Stromal cell of bone marrow (primary cell): ENCODE data around the gene SNX21.
"Not testable (repeated sequence)": the region's sequence is repeated elsewhere in the genome, so short reads cannot be mapped to it uniquely, and the experiment has no call there.

ENCODE experiments used
- DNase-seq: peaks from one replicate; pipeline ENCODE4 v3.0.0-alpha.2; 2012; ENCODE audit warnings: low read depth

Gene SNX21

DNA sequence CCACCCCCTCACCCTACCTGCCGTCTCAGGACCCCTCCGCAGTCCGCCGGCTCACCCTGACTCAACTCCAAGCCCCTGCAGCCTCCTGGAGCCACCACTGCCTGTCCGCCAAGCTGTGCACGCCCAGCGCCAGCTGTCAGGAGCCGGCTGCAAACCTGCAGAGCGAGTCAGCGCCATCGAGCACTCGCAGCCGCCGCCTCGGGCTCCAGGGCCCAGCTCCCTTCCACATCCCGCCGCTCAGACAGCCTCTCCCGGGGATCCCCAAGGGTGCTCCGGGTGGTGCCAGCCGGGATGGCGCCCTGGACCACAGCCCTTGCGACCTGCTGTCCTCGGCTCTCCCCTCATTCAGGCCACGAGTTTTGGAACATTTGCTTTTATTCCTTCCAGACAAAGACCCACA, 10.7 kb upstream of the SNX21 start:
- DNase-seq: no peak

- no peak for DNase-seq
Measured at GRCh38 chr20:45823949-45824835, 9.4 kb upstream of the SNX21 start.

DNA sequence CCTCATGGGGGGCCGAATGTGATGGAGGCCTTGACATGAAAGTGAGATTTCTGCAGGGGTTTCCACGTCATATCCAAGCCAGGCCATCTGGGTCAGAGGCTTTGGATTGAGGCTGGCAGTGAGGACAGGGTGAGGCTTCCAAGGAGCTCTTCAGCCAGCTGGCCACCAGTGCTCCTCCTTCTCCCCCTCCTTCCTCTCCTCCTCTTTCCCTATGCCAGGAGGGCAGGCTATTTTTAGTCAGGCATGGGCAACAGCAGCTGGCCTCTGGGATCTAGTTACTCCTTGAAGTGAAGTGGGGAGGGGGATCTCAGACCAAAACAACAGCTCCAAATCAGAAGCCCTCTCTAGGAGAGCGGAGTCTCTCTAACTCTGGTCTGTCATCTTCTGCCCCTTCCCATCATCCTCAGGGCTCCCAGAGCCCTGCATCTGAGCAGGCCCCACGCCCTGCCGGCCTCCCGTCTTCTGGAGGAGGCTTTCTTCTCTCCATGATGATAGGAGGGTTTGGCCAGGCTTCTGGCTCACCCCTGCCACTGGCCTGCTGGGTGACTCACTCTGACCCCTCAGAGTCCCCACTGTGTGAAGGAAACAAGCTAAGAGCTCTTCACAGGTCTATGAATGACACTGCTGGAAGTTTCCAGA, 7.1 kb upstream of the SNX21 start:
- peak; percentile 40 for DNase-seq

DNA sequence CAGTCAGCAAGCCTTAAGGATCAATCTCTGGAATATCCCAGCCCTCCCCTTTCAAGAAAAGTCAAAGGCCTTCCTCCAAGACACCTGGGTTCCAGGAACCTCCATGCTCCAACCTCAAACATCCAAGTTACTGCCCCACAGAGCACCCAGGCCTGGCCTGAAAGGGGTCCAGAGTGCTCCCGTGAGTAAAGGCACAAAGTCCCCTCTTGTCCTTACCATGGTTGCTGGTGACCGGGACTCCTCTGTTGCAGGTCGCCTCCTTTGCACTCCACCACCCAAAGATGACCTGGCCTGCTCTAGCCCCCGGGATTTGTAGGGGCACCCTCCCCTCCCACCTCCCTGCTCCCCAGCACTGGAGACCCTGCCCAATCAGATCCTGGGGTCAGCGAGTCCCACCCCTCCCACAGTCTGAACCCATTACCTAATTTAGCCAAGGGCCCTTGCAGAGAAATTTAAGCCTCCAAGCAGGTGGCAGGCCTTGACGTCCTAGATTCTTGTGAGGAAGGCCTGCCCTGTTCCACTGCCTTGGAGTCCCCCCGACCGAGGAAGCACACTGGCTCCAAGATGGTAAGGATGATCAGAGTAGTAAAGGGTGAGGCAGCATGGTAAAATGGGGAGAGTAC, 6.5 kb upstream of the SNX21 start, which contains the start of gene TNNC2:
TNNC2 (minus strand) TSS at position 283 of the 623 bp plus-strand sequence; CDS start at position 219, 64 bp downstream.
- DNase-seq: no peak

GRCh38 chr20:45827712-45828111, 5.9 kb upstream of the SNX21 start:
- DNase-seq: no peak

- DNase-seq: peak; percentile 30
Measured at GRCh38 chr20:45828589-45828988, 5.0 kb upstream of the SNX21 start.

DNA sequence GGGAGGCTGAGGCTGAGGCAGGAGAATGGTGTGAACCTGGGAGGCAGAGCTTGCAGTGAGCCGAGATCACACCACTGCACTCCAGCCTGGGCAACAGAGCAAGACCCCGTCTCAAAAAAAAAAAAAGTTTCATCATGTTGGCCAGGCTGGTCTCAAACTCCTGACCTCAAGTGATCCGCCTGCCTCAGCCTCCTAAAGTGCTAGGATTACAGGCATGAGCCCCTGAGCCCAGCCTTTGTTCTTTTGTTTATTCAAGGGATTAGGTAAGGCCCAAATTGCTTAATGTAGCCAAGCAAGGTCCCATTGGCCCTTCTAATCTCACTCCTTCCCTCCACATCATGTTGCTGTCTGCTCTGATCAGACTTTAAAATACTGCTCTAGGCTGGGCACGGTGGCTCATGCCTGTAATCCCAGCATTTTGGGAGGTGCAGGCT, 3.9 kb upstream of the SNX21 start:
- DNase-seq: not testable (repeated sequence)

- no peak for DNase-seq
Measured at GRCh38 chr20:45832619-45833018, 980 bp upstream of the SNX21 start.

DNA sequence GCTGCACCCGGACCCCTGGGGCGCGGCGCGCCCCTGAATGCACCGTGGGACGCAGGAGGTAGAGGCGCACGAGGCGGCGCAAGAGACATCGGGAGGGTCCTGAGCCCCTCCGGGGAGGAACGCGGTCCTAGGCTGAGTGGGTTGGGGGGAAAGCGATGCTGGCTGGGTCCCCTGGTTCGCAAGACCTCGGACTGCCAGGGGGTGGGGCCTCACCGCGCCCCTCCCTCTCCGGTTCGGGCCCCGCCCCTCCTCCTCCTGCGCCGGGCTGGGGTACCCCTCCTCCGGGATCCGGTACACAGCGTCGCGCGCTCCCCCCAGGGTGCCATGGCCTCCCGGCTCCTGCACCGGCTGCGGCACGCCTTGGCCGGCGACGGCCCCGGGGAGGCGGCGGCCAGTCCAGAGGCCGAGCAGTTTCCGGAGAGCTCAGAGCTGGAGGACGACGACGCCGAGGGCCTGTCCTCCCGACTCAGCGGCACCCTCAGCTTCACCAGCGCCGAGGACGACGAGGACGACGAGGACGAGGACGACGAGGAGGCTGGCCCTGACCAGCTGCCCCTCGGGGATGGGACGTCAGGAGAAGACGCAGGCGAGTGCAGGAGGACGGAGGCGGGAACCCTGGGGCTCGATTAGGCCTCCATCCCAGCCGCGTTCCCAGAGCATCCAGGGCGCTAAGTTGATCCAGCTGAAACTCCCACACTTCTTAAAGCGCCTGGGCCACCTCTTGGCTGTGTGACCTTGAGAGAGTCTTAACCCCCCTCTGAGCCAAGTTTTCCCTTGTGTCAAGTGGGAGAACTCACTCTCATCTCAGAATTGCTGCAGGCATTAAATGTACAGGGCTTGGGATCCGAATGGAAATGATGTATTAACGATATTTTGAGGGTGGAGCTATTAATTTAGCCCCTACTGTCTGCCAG, 541 bp downstream of the SNX21 start:
- peak; percentile 40 for DNase-seq

GRCh38 chr20:45834797-45835161, 1.2 kb downstream of the SNX21 start:
- no peak for DNase-seq

DNA sequence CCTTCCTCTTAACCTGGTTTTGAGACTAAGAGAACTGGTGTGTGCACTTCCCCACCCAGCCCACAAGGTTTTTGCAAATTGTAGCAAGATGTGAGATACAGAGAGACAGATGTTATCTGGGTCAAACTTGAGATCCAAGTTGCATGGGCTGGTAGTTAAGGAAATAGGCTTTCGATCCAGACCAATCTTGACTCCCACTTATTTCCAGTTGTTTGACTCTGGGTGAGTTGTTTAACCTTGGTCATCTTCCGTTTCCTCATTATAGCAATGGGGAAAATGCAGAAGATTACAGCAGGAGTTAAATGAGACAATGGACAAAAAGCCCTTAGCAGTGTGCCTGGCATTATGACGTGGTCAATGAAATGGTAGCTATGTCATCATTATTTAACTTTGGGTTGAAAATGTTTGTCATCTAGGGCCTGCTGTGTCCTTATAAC, 1.7 kb downstream of the SNX21 start:
- no peak for DNase-seq

- peak; percentile 86 for DNase-seq
Measured at GRCh38 chr20:45835825-45836224, 2.2 kb downstream of the SNX21 start.

- no peak for DNase-seq
Measured at GRCh38 chr20:45836841-45837240, 3.2 kb downstream of the SNX21 start.

DNA sequence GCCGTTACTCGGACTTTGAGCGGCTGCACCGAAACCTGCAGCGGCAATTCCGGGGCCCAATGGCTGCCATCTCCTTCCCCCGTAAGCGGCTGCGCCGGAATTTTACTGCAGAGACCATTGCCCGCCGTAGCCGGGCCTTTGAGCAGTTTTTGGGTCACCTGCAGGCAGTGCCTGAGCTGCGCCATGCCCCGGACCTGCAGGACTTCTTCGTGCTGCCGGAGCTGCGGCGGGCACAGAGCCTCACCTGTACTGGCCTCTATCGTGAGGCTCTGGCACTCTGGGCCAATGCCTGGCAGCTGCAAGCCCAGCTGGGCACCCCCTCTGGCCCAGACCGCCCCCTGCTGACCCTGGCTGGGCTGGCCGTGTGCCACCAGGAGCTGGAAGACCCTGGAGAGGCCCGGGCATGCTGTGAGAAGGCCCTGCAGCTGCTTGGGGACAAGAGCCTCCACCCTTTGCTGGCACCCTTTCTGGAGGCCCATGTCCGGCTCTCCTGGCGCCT, 7.2 kb downstream of the SNX21 start:
- no peak for DNase-seq

DNA sequence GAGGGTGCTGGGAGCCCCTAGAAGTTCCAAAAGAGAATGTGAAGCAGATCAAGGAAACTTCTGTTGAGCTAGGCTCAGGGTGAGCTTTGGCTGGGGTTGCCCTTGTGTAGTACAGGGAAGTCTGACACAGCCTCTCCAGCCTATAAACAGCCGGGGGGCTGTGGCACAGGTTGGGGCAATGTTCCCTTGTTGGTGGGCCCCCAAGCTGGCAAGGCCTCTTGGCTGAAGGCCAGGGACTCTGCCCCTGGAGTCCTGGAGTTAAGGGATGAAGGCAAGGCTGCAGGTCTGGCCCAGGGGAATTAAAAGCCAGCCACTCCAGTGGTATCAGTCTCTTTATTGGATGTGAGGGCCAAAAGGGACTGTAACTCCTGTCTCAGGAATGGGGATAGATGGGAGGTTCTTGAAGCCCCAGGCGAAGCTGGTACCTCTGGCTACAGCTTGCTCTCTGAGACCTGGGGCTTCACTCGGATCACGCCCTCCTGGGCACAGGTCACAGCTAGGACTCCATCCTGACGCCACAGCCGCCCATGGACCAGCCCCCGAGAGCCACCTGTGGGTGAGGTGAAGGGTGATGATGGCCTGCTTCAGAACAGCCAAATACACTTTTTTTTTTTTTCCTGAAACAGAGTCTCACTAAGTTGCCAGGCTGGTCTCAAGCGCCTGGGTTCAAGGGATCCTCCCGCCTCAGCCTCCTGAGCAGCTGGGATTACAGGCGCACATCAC, 8.0 kb downstream of the SNX21 start:
- no peak for DNase-seq

GRCh38 chr20:45842169-45842812, 8.7 kb downstream of the SNX21 start:
- DNase-seq: peak; percentile 64

DNA sequence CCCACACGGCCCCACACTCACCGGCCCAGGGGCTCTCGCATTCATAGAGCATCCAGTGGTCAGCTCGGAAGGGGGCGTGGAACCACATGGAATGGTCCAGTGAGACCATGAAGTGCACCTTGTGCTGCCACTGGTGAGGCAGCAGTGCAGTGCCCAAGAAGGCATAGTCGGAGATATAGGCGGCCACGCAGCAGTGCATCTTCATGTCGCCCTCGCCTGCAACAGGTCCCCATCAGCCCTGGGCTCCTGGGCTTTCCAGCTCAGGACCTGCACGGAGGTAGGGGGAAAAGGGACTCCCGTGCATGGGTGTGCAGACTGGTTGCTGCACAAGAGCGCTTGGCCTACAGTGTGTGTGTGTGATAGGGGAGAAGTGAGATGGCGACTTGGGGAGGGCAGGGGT, 9.9 kb downstream of the SNX21 start:
- DNase-seq: no peak

DNA sequence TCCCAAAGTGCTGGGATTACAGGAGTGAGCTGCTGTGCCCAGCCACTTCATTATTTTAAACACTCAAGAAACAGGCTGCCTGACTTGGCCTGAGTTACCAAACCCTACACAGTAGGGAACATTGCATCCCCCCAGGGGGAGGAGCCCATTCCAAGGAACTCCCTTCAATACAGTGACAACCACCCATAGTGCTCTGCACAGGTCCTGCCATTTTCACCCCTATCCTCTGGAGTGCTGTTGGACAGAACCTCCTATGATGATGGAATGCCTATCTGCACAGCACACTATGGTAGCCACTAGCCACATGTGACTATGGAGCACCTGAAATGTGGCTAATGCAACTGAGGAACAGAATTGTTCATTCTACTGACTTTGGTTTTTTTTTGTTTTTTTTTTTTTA, 11.9 kb downstream of the SNX21 start:
- DNase-seq: no peak

DNA sequence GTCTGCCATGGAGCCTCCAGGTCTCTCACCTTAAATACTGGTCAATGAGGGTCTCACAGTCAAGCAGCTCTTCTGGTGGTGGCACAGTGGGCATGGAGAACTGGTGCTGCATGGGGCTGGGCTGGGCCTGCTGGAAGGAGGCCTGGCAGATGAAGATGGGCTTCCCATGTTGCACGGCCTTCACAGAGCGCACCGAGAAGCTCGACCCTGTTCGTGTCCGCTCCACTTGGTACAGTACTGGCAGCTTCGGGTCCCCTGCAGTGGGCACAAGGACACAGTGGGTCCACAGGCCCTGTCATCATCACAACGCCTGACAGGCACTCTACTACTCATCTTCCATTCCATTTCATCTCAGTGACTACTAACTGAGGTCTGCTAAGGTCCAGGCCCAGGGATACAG, 14.8 kb downstream of the SNX21 start:
- DNase-seq: no peak

DNA sequence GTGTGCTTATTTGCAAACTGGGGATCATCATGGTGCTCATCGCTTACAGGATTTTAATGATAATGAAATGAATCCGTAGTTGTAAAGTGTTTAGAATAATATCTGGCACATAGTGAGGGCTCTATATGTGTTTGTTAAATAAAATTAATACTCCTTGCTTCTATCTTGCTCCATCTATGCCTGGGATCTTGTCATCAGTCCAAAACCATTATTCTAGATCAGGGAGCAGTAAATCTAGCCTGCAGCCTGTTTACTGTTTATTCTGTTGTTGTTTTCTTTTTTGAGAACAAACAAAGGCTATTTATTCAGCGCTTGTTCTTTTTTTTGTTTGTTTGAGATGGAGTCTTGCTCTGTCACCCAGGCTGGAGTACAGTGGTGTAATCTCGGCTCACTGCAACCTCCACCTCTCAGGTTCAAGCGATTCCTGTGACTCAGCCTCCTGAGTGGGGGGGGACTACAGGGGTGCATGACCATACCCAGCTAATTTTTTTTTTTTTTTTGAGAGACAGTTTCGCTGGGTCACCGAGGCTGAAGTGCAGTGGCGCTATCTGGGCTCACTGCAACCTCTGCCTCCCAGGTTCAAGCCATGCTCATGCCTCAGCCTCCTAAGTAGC, 15.5 kb downstream of the SNX21 start:
- DNase-seq: no peak
